Spleen (tissue), 7 donors: ENCODE results near the gene SUCLA2.

Experiments
- CTCF ChIP-seq, 11 experiments: fragments of 200-600 bp in 7 of 11; fragments of 450-650 bp in 4 of 11; sonication (generic) in 4 of 11; IDR thresholded peaks in 8 of 11; conservative IDR thresholded peaks in 3 of 11; 1 replicate in 7 of 11; 2 replicates in 4 of 11; pipeline versions ENCODE4 v1.4.0 to v1.8.0; 2016 to 2021; ENCODE audit warnings: antibody characterized with exemption in 11 of 11, inconsistent platforms in 4 of 11, mild to moderate bottlenecking in 1 of 11
- POLR2A ChIP-seq, 3 donors: fragments of 450-650 bp; IDR thresholded peaks; one replicate each; pipeline ENCODE4 v1.5.1; 2017; ENCODE audit warnings: antibody characterized with exemption in 3 of 3, mild to moderate bottlenecking in 1 of 3
- donor health status: DM: no; HTN: no; CAD: no; lungs with moderate emphysema.
- donor health status: DM: no; HTN: no; CAD: no.
- donor health status: DM: no; HTN: no; CAD: no.

- TF ChIP-seq CTCF (IDR thresholded peaks at IDR 0.05 in 8 of 11, conservative IDR thresholded peaks at IDR 0.05 in 3 of 11) (no peak), POLR2A (IDR thresholded peaks at IDR 0.05) (no peak)
These were observed 51.3 kb downstream of the SUCLA2 start for GRCh38 chr13:47949799-47950198.
